ENCODE data around the gene GALNT12.

GALNT12 gene

DNA sequence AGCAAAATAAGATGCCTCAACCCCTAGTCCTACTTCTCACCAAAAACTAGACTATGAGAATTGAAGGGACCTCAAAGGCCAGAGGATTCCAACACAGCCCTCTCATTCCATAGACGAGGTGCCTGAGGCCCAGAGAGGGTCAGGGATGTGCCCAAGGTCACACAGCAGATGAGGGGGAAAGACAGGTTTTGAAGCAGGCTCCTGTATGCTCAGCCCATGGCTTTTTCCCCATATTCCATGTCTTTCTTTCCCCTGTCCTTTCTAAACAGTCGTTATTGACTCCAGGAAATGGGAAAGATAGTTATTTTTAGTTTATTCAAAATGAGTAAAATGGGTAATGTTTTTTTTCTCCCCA lies 75.1 kb downstream of the GALNT12 start:
- no peak for DNase-seq

DNA sequence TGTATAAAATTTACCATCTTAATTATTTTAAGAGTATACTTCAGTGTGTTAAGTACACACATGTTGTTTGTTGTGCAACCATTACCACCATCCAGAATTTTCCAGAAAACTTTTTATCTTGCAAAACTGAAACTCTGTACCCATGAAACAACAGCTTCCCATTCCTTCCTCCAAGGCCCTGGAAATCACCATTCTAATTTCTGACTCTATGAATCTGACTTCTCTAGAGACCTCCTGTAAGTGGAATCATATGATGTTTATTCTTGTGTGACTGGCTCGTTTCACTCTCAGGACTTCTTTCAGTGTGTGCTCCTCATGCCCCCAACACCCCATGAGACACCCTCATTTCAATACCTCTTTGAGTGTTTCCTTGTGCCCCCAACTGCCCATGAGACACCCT lies 75.8 kb downstream of the GALNT12 start:
- no peak for DNase-seq

DNA sequence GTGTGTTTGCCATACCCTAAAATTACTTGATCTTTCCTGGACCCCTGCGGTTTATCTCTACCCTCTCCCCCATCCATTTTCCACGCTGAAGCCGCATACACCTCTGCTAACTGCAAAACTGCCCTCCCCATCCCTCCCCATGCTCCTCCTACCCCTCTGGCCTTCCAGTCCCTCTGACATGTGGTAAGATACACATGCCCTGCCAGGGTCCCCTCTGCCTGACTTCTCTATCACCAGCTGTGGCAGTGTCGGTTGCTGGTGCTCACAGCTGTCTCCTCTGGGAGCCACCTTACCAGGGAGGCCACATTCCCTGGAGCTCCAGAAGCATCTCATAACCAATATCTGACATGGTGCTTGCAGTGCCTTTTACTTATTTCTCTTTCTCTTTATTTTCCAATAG lies 77.4 kb downstream of the GALNT12 start:
- DNase-seq, result no peak

DNA sequence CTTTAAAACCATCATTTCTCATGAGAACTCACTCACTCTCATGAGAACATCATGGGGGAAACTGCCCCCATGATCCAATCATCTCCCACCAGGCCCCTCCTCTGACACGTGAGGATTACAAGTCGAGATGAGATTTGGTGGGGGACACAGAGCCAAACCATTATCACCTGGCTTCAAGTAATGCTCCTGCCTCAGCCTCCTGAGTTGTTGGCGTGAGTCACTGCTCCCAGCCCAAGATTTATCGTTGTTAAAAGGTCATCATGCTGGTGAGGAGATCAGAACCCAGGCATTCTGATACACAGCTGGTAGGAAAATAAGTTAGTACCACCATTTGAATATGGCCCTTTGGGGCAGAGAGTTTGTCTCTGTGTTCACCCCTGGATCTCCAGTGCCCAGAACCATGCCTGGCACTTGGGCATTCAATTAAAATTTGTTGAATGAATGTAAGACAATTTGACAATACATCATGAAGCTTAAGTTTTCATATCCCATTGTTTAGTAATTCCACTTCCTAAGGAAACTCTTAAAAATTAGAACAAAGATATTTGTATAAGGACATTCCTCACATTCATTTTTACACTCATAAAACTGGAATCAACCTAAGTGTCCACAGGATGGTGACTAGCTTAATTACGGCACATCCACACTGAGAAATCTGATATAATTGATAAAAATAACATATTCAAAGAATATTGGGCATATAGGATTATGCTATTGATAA lies 78.3 kb downstream of the GALNT12 start:
- no peak for DNase-seq

DNA sequence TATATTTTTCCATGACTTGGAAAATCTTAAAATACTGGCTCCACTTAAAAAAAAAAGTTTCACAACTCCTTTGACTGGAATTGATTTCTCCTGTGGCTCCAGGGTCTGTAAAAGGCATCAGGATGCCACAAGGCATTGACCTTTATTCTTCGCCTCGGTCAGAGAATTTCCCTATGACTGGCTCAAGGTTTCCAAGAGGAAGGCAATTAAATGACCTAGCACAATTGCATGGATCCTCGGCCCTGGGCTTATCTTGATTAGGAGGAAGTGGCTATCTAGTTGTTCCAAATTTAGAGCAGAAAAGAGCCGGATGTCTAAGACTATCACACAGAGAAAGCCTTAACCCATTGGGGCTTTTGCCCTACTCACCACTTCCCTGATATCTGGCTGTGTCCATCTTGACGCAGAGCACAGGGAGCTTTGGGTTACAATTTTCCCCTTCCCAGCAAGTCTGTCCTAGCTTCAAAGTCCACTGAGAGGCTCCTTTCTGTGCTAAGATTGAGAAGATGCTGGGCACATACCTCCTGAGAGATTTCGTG lies 79.3 kb downstream of the GALNT12 start:
- no peak for DNase-seq

DNA sequence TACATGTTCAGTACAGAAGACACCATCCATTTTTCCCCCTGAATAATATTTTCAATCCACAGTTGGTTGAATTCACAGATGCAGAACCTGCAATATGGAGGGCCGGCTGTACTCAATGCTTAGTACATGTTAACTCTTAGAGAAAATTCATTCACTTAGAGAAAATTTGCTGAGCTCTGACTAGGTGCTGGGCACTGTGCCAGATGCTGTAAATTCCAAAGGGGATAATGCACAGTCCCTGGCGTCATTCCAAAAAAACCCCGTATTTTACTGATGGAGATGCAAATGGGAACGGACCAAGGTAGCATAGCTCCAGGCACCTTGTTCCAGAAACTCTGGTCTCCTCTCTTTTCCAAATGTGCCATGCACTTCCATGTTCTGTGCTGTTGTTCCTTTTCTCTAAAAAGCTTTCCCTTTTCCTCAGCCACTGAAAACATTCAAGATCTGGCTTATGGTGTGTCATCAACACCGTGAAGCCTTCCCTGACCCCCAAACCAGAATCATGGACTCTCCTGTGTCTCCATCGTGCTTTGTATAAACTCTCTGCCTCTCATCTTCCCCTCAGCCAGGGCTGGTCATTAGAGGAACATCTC lies 80.5 kb downstream of the GALNT12 start:
- DNase-seq, result no peak

GRCh38 chr9:98888801-98889421 lies 81.4 kb downstream of the GALNT12 start:
- no peak for DNase-seq

DNA sequence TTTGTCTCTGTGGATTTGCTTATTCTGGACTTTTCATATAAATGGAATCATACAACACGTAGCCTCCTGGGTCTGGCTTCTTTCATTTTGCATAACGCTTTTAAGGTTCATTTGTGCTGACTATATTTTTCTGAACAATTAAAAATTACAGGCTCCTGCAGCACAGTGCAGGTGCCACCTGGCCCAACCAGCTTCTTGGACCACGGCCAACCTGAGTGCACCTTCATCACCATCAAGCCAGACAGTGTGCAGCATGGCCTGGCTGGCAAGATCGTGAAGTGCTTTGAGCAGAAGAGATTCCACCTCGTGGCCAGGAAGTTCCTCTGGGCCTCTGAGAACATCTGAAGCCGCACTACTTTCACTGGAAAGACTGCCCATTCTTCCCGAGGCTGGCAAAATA lies 82.8 kb downstream of the GALNT12 start:
- no peak for DNase-seq

DNA sequence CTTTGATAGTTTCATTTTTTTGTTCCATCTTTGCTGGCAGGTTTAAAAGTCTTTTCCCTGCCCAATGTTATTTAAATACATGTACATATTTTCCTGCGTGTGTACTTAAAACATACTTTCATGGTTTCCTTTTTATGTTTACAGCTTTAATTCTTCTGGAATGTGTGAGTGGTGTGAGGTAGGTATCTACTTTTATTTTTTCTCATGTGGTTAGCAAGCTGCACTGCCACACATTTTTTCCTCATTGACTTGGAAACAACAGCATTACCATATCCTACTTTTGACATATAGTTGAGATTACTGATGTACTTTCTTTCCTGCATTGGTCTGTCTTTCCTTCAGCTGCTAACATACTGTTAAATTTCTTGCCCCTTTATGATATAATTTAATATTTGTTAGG lies 84.8 kb downstream of the GALNT12 start:
- no peak for DNase-seq

DNA sequence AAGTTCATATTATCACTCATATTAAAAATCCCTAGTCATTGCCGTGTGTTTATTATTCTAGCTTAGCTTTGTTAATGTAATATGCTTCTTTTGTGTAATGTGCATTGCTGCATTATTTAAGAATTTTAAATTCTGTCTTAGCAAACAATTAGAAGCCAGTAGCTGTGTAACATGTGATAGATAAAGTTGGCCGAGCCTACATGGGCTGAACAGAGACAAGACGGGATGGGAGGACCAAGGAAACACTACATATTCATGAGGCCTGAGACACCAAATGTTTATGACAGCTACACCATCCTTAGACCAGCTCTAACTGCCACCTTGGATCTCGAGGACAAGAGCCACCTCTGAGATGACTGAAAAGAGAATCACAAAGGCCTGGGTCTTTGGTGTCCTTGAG lies 85.2 kb downstream of the GALNT12 start:
- DNase-seq, result no peak

DNA sequence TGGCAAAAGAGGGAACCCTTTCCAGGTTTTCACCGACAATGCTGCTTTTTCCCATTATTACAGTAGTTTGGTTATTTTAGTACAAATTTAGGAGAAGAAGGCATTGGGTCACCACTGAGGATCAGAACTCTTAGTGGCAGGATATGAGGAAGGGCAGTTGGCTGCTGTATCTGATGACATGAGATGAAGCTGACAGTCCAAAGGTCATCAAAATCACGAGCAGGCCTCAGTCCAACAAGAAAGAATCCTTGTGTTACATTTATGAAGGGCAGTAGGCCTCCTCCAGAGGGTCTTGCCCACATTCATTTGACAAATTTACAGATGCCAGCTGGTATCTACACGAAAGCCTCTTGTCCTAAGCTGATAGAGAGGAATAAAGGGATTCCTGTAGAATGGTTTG lies 86.7 kb downstream of the GALNT12 start:
- DNase-seq, result no peak

DNA sequence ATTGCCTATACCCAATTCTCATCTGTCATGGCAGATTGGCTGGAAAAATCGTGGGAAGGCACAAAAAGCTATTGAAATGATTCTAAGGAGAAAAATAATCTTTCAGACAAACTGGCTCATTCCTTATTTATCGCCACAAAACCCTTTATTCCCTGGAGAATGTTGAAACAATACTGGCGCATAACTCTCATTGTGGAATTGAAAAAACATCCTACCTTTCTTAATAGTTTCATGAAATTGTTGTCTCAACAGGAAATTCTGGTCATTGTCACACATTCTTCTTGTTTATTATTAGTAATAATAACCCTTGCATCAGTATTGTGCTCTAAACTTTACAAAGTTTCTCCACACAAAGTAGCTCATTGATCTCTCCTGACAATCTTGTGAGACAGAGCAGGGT lies 87.3 kb downstream of the GALNT12 start:
- DNase-seq, result no peak

GRCh38 chr9:98896632-98897031 lies 89.2 kb downstream of the GALNT12 start:
- no peak for DNase-seq

DNA sequence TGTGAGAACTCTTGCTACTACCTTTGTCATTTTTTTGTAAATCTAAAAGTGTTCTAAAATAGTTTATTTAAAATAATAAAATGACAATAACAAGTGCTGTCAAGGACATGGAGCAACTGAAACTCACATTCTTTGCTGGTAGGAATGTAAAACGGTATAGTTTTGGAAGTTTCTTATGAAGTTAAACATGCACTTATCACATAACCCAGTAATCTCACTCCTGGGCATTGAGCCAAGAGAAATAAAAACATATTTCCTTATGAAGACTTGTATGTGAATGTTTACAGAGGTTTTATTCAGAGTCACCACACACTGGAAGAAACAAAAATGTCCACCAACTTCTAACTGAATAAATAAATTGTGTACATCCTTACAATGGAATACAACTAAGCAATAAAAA lies 90.3 kb downstream of the GALNT12 start:
- no peak for DNase-seq

GRCh38 chr9:98899408-98900056 lies 92.1 kb downstream of the GALNT12 start:
- DNase-seq, result no peak
